ENCODE measurements around the gene NUDT14.

Gene NUDT14

GRCh38 chr14:105158794-105159193 is 22.3 kb downstream of the NUDT14 start:
- H3K9ac ChIP-seq (ENCODE audit: low read depth, low read length), result no peak overlapping the region
- no peaks in the 10 kb centered on the region for H3K9me3 ChIP-seq (ENCODE audit: control insufficient read depth, insufficient read depth, low read length)
- H3K36me3 ChIP-seq (ENCODE audit: insufficient read depth, low read length), result no peaks in the 10 kb centered on the region
- no peaks in the 10 kb centered on the region; the same call in 1 of the 2 replicates for H3K4me1 ChIP-seq (ENCODE audit: insufficient read depth, low read length)

DNA sequence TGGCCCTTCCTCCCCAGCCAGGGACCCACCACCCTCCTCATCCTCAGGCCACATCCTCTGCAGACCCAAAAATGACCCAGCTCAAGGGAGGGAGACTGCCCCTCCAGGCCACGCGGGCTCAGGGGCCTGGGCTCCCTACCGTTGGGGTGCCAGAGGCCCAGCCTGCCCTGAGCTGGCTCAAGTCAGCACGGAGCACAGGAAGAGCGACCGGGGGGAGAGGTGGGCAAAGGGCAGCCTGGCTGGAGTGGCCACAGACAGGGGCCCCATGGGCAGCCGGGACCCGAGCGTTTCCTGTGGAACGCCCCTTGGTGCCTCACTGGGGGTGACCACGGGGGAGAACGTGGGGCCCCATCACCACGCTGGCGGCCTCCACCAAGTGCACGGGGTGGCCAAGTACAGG is 23.2 kb downstream of the NUDT14 start:
- no peak overlapping the region for H3K9ac ChIP-seq (ENCODE audit: low read depth, low read length)
- no peaks in the 10 kb centered on the region; the same call in 1 of the 2 replicates for H3K4me1 ChIP-seq (ENCODE audit: insufficient read depth, low read length)
- no peaks in the 10 kb centered on the region for H3K9me3 ChIP-seq (ENCODE audit: control insufficient read depth, insufficient read depth, low read length)
- H3K36me3 ChIP-seq (ENCODE audit: insufficient read depth, low read length), result no peaks in the 10 kb centered on the region

- no peak overlapping the region for H3K9ac ChIP-seq (ENCODE audit: low read depth, low read length)
Observed at GRCh38 chr14:105156414-105157375, 24.4 kb downstream of the NUDT14 start.

GRCh38 chr14:105155681-105156413 is 25.3 kb downstream of the NUDT14 start:
- no peak overlapping the region for H3K9ac ChIP-seq (ENCODE audit: low read depth, low read length)
- H3K9me3 ChIP-seq (ENCODE audit: control insufficient read depth, insufficient read depth, low read length), result no peaks in the 10 kb centered on the region
- H3K4me1 ChIP-seq (ENCODE audit: insufficient read depth, low read length), result no peaks in the 10 kb centered on the region
- H3K36me3 ChIP-seq (ENCODE audit: insufficient read depth, low read length), result no peaks in the 10 kb centered on the region

More at GRCh38 chr14:105156414-105157375, 24.4 kb downstream of the NUDT14 start:
- H3K9me3 ChIP-seq (ENCODE audit: control insufficient read depth, insufficient read depth, low read length), result no peaks in the 10 kb centered on the region
- H3K36me3 ChIP-seq (ENCODE audit: insufficient read depth, low read length), result no peaks in the 10 kb centered on the region
- H3K4me1 ChIP-seq (ENCODE audit: insufficient read depth, low read length), result no peaks in the 10 kb centered on the region

DNA sequence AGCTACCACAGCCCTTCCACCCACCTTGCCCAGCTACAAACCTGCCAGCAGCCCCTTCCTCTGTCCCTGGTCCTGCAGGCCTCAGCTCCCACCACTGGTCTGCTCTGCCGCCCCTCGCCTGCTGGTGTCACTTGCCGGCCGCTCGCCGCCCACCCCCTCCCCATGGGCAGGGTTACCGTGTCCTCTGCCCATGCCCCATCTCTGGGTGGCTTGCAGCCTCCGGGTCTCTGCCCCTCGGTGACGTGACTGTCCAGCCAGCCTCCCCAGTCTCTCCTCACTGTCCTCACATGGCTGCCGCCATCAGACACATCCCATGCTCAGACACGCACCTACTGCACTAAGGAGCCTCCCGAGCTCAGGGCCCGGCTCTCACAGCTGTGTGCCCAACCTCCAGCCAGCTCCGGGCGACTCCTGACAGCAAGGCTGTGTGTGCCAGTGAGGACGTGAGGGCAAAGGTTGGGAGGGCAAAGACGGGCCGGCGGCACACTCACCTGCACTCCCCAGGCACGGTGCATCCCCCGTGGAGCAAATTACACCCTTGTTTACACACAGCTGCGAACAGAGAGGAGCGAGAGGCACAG is 26.0 kb downstream of the NUDT14 start:
- no peaks in the 10 kb centered on the region for H3K36me3 ChIP-seq (ENCODE audit: insufficient read depth, low read length)

DNA sequence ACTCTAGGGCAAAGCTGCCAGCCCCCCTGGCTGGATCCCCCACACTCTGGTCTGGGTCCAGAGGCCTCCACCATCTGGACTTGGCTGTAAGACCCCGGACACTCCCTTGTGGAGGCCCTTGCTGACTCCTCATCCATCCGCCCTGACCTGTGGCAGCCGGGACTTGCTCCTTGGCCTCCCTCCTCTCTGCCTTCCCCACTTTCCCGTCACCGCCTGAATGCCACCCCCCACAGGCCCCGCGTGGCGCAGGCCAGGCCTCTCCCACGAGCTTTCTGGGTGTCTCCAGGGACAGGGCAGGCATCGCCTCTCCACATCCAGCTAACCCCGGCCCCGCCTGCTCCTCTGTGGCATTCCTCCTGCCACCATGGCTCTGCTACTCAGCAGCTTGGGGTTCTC is 26.6 kb downstream of the NUDT14 start:
- Histone ChIP-seq H3K9me3 (ENCODE audit: control insufficient read depth, insufficient read depth, low read length) (no peaks in the 10 kb centered on the region), H3K9ac (ENCODE audit: low read depth, low read length) (no peak overlapping the region), H3K4me1 (ENCODE audit: insufficient read depth, low read length) (no peaks in the 10 kb centered on the region), H3K36me3 (ENCODE audit: insufficient read depth, low read length) (no peaks in the 10 kb centered on the region)

More for the DNA sequence above, 26.0 kb downstream of the NUDT14 start:
- Histone ChIP-seq H3K4me1 (ENCODE audit: insufficient read depth, low read length) (no peaks in the 10 kb centered on the region), H3K9me3 (ENCODE audit: control insufficient read depth, insufficient read depth, low read length) (no peaks in the 10 kb centered on the region), H3K9ac (ENCODE audit: low read depth, low read length) (no peak overlapping the region)

GRCh38 chr14:105153739-105154475 is 27.2 kb downstream of the NUDT14 start:
- no peak overlapping the region for H3K9ac ChIP-seq (ENCODE audit: low read depth, low read length)
- no peaks in the 10 kb centered on the region for H3K36me3 ChIP-seq (ENCODE audit: insufficient read depth, low read length)
- no peaks in the 10 kb centered on the region for H3K9me3 ChIP-seq (ENCODE audit: control insufficient read depth, insufficient read depth, low read length)
- no peaks in the 10 kb centered on the region for H3K4me1 ChIP-seq (ENCODE audit: insufficient read depth, low read length)

DNA sequence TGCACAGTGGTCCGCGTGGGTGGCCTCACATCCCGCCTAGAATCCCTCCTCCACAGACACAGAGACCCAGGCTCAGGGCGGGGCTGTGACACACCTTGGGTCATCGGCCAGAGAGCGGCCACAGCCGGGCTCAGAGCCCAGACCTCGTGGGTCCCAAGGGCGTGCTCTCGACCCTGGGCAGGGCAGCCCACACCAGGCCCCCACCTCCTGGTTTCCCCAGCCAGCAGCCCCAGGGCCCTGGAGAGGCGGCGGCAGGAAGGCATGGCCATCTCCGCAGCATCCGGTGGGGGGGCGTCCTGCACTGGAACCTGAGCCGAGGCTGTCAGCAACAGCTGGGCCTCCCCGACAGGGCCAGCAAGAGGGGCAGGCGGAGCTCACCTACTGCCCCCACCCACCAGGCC is 27.8 kb downstream of the NUDT14 start:
- H3K9ac ChIP-seq (ENCODE audit: low read depth, low read length), result no peak overlapping the region
- no peaks in the 10 kb centered on the region for H3K4me1 ChIP-seq (ENCODE audit: insufficient read depth, low read length)
- no peaks in the 10 kb centered on the region for H3K36me3 ChIP-seq (ENCODE audit: insufficient read depth, low read length)
- no peaks in the 10 kb centered on the region for H3K9me3 ChIP-seq (ENCODE audit: control insufficient read depth, insufficient read depth, low read length)

GRCh38 chr14:105152794-105153241 is 28.3 kb downstream of the NUDT14 start:
- H3K9me3 ChIP-seq (ENCODE audit: control insufficient read depth, insufficient read depth, low read length), result no peaks in the 10 kb centered on the region
- H3K4me1 ChIP-seq (ENCODE audit: insufficient read depth, low read length), result no peaks in the 10 kb centered on the region
- H3K36me3 ChIP-seq (ENCODE audit: insufficient read depth, low read length), result no peaks in the 10 kb centered on the region
- H3K9ac ChIP-seq (ENCODE audit: low read depth, low read length), result no peak overlapping the region

DNA sequence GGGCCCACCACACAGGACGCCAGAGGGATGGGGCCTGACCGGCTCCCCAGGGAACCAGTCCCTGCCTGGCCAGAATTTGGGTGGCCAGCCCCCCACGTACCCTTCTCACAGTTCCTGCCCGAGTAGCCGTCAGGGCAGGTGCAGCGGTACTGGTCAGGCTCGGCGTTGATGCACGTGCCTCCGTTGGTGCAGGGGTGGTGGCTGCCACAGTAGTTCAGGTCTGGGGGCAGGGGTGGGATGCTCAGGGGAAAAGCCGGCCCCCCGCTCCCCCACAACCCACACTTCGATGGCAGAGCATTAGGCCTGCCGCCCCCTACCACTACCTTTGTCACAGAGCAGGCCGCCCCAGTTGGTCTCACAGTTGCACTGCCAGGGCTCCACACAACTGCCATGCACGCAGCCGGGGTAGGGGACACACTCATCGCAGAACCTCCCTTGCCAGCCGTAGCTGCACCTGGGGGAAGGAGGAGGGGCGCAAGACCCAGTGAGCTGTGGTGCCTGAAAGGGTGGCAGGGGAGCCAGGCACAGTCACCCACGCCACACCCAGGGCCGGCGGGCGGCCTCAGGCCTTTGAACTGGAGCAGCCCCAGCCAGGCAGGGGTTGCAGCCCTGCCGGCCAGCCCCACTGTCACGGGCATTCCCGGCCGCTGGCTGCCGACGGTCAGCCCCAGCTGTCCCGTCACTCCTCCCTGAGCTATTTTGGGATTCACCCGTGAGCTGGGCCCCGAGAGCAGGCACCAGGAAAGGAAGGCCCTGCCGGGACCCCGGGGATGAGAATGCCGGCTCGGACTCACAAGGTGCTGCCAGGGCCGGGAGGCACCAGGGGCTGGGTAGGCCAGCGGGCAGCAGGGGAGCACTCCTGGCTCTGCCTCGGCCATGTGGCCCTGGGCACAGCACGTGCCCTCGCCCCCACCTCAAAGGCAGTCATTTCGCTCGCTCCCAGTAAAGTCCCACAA is 29.0 kb downstream of the NUDT14 start:
- H3K9ac ChIP-seq (ENCODE audit: low read depth, low read length), result no peak overlapping the region
- no peaks in the 10 kb centered on the region for H3K9me3 ChIP-seq (ENCODE audit: control insufficient read depth, insufficient read depth, low read length)
- H3K4me1 ChIP-seq (ENCODE audit: insufficient read depth, low read length), result no peaks in the 10 kb centered on the region
- no peaks in the 10 kb centered on the region for H3K36me3 ChIP-seq (ENCODE audit: insufficient read depth, low read length)

GRCh38 chr14:105151084-105151837 is 29.9 kb downstream of the NUDT14 start:
- Histone ChIP-seq H3K4me1 (ENCODE audit: insufficient read depth, low read length) (no peaks in the 10 kb centered on the region), H3K36me3 (ENCODE audit: insufficient read depth, low read length) (no peaks in the 10 kb centered on the region)

DNA sequence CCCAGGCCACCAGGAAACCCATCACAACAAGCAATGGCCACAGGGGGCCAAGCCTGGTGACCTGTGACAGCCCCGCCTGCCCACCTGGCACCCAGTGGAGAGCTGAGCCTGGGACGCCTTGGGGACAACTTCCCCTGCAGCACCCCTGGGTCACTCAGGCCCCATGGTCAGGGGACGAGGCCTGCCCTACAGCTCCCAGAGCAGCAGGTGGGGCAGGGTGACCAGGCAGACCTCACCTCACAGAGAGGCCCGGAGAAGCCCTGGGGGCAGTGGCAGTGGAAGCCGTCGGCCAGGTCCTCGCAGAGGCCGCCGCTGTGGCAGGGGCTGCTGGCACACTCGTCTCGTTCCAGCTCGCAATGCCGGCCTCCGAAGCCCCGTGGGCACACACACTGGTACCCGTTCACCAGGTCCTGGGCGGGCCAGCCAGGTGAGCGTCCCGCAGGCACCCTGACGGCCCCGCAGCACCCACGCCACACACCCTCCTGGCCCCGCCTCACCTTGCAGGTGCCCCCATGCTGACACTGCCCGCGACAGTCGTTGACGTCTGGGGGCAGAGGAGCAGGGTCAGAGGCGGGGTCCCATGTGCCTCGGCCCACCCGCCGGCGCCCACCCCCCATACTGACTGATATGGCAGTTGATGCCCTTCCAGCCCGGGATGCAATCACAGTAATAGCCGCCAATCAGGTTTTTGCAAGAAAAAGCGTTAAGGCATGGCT is 30.6 kb downstream of the NUDT14 start:
- Histone ChIP-seq H3K9me3 (ENCODE audit: control insufficient read depth, insufficient read depth, low read length) (no peaks in the 10 kb centered on the region), H3K4me1 (ENCODE audit: insufficient read depth, low read length) (no peaks in the 10 kb centered on the region), H3K9ac (ENCODE audit: low read depth, low read length) (no peak overlapping the region), H3K36me3 (ENCODE audit: insufficient read depth, low read length) (no peaks in the 10 kb centered on the region)

More at GRCh38 chr14:105151084-105151837, 29.9 kb downstream of the NUDT14 start:
- Histone ChIP-seq H3K9ac (ENCODE audit: low read depth, low read length) (no peak overlapping the region), H3K9me3 (ENCODE audit: control insufficient read depth, insufficient read depth, low read length) (no peaks in the 10 kb centered on the region)

All from ES-I3 (cell line).